Measurements from ENCODE around the gene OR4C11. TPM values are rescaled to one million over a fixed set of nuclear protein-coding genes. Genes with fewer than 3 reads are reported as not detected.

OR4C11 gene
- total RNA-seq, 1 donor from 2014 or later, result not detected

DNA sequence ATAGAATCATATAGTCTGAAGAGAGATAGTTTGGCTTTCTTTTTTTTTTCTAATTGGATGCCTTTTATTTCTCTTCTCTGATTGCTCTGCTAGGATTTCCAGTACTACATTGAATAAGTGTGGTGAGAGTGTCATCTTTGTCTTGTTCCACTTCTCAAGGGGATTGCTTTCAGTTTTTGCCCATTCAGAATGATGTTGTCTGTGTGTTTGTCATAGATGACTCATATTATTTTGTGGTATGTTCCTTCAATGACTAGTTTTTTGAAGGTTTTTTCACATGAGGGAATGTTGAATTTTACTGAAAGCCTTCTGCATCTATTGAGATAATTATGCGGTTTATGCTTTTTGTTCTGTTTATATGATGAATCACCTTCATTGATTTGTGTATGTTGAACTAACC lies 17.1 kb upstream of the OR4C11 start:
- Mint-ChIP-seq H3K9me3 (ENCODE audit: unreplicated experiment) (peaks cover 26% of the 10 kb centered on the region), H3K4me3 (ENCODE audit: unreplicated experiment) (no peak overlapping the region), H3K27ac (ENCODE audit: unreplicated experiment) (no peak overlapping the region), H3K27me3 (ENCODE audit: unreplicated experiment) (no peaks in the 10 kb centered on the region), H3K4me1 (ENCODE audit: unreplicated experiment) (no peaks in the 10 kb centered on the region), H3K36me3 (ENCODE audit: low read depth, unreplicated experiment) (no peaks in the 10 kb centered on the region)
- no peak for DNase-seq (ENCODE audit: low spot score)
- TF ChIP-seq, protein P1, sequence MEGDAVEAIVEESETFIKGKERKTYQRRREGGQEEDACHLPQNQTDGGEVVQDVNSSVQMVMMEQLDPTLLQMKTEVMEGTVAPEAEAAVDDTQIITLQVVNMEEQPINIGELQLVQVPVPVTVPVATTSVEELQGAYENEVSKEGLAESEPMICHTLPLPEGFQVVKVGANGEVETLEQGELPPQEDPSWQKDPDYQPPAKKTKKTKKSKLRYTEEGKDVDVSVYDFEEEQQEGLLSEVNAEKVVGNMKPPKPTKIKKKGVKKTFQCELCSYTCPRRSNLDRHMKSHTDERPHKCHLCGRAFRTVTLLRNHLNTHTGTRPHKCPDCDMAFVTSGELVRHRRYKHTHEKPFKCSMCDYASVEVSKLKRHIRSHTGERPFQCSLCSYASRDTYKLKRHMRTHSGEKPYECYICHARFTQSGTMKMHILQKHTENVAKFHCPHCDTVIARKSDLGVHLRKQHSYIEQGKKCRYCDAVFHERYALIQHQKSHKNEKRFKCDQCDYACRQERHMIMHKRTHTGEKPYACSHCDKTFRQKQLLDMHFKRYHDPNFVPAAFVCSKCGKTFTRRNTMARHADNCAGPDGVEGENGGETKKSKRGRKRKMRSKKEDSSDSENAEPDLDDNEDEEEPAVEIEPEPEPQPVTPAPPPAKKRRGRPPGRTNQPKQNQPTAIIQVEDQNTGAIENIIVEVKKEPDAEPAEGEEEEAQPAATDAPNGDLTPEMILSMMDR (IDR thresholded peaks at IDR 0.05; ENCODE audit: unreplicated experiment), result no peak

DNA sequence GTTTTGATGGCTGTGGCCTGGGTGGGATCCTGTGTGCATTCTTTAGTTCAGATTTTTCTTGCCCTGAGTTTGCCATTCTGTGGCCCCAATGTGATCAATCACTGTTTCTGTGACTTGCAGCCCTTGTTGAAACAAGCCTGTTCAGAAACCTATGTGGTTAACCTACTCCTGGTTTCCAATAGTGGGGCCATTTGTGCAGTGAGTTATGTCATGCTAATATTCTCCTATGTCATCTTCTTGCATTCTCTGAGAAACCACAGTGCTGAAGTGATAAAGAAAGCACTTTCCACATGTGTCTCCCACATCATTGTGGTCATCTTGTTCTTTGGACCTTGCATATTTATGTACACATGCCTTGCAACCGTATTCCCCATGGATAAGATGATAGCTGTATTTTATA lies 34.9 kb downstream of the OR4C11 start:
- Mint-ChIP-seq H3K27ac (ENCODE audit: unreplicated experiment) (no peak overlapping the region), H3K9me3 (ENCODE audit: unreplicated experiment) (peaks cover 24% of the 10 kb centered on the region), H3K4me1 (ENCODE audit: unreplicated experiment) (no peaks in the 10 kb centered on the region), H3K27me3 (ENCODE audit: unreplicated experiment) (peaks cover 4% of the 10 kb centered on the region), H3K36me3 (ENCODE audit: low read depth, unreplicated experiment) (no peaks in the 10 kb centered on the region), H3K4me3 (ENCODE audit: unreplicated experiment) (no peak overlapping the region)
- no peak for DNase-seq (ENCODE audit: low spot score)
- TF ChIP-seq, protein P1 (IDR thresholded peaks at IDR 0.05; ENCODE audit: unreplicated experiment), result no peak

DNA sequence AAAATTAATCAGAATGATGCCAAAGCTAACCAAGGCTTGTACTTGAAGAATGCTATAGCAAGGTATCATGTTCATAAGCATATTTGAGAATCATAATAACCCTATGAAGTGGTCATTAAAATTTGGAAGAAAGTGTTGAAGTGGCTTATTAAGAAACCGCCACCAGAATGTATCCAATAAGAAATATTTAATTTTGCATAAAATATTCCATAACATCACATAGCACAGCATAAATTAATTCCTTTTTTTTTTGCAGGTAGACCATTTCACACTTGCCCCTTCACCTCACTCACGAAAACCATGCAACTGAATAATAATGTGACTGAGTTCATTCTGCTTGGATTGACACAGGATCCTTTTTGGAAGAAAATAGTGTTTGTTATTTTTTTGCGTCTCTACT lies 35.6 kb downstream of the OR4C11 start, which contains the start of gene OR4C16:
Gene OR4C16, plus strand, starts transcription at position 301 of the 400 bp plus-strand sequence. Its CDS starts 0 bp downstream, at position 301.
- no peaks in the 10 kb centered on the region for H3K27me3 Mint-ChIP-seq (ENCODE audit: unreplicated experiment)
- no peak within 1 kb of the TSS for H3K27ac Mint-ChIP-seq (ENCODE audit: unreplicated experiment)
- no peak within 1 kb of the TSS for H3K4me3 Mint-ChIP-seq (ENCODE audit: unreplicated experiment)
- H3K9me3 Mint-ChIP-seq (ENCODE audit: unreplicated experiment), result peaks cover 20% of the 10 kb centered on the region
- H3K36me3 Mint-ChIP-seq (ENCODE audit: low read depth, unreplicated experiment), result no peaks in the 10 kb centered on the region
- no peak for DNase-seq (ENCODE audit: low spot score)
- TF ChIP-seq, protein P1 (IDR thresholded peaks at IDR 0.05; ENCODE audit: unreplicated experiment), result no peak
- H3K4me1 Mint-ChIP-seq (ENCODE audit: unreplicated experiment), result no peaks in the 10 kb centered on the region

DNA sequence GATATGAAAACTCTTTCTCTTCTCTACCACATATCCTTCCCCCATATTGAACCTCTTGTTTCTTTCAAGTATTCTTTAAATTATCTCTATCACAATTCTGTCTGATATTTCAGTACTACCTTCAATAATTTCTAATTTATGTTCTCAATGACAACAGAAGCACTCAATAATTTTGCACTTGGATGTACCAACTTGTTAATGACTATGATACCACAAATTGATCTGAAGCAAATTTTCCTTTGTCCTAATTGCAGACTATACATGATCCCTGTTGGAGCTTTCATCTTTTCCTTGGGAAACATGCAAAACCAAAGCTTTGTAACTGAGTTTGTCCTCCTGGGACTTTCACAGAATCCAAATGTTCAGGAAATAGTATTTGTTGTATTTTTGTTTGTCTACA lies 53.3 kb downstream of the OR4C11 start, which contains the start of gene OR4C15:
Gene OR4C15, plus strand, starts transcription at position 301 of the 400 bp plus-strand sequence. Its CDS starts 0 bp downstream, at position 301.
- peaks cover 15% of the 10 kb centered on the region for H3K9me3 Mint-ChIP-seq (ENCODE audit: unreplicated experiment)
- TF ChIP-seq, protein P1 (IDR thresholded peaks at IDR 0.05; ENCODE audit: unreplicated experiment), result no peak
- H3K4me1 Mint-ChIP-seq (ENCODE audit: unreplicated experiment), result no peaks in the 10 kb centered on the region
- no peak within 1 kb of the TSS for H3K4me3 Mint-ChIP-seq (ENCODE audit: unreplicated experiment)
- peaks cover 5% of the 10 kb centered on the region for H3K27me3 Mint-ChIP-seq (ENCODE audit: unreplicated experiment)
- peaks cover 15% of the 10 kb centered on the region for H3K36me3 Mint-ChIP-seq (ENCODE audit: low read depth, unreplicated experiment)
- DNase-seq (ENCODE audit: low spot score), result no peak
- H3K27ac Mint-ChIP-seq (ENCODE audit: unreplicated experiment), result no peak within 1 kb of the TSS

Other genes starting within 250 kb of the OR4C11 start
- gene OR4A15, start 239.7 kb downstream of the OR4C11 start, total RNA-seq (ENCODE audit: unreplicated experiment), result not detected
- not detected for gene OR4C15, start 53.2 kb downstream of the OR4C11 start, total RNA-seq (ENCODE audit: unreplicated experiment)
- gene OR4C16, start 35.5 kb downstream of the OR4C11 start, total RNA-seq (ENCODE audit: unreplicated experiment), result not detected
- not detected for gene OR4P4, start 27.5 kb upstream of the OR4C11 start, total RNA-seq (ENCODE audit: unreplicated experiment)
- not detected for gene OR4S2, start 40.7 kb upstream of the OR4C11 start, total RNA-seq (ENCODE audit: unreplicated experiment)
- gene OR4C6, start 54.6 kb upstream of the OR4C11 start, total RNA-seq (ENCODE audit: unreplicated experiment), result not detected
- gene OR5D13, start 165.8 kb upstream of the OR4C11 start, total RNA-seq (ENCODE audit: unreplicated experiment), result not detected
- gene OR5D14, start 187.9 kb upstream of the OR4C11 start, total RNA-seq (ENCODE audit: unreplicated experiment), result not detected
- not detected for gene OR5L1, start 203.7 kb upstream of the OR4C11 start, total RNA-seq (ENCODE audit: unreplicated experiment)
- not detected for gene OR5D18, start 212.0 kb upstream of the OR4C11 start, total RNA-seq (ENCODE audit: unreplicated experiment)
- not detected for gene OR5L2, start 219.6 kb upstream of the OR4C11 start, total RNA-seq (ENCODE audit: unreplicated experiment)
- gene OR5D16, start 231.1 kb upstream of the OR4C11 start, total RNA-seq (ENCODE audit: unreplicated experiment), result not detected